Stimulated activated CD8-positive, alpha-beta memory T cell treated with anti-CD3 and anti-CD28 coated beads, Interleukin-7, amount 100 ng/mL, for 4 hours (primary cell): Measurements from ENCODE around the gene PSMA1.
"Not testable (repeated sequence)": the region's sequence is repeated elsewhere in the genome, so short reads cannot be mapped to it uniquely, and the experiment has no call there.

Source experiments
- DNase-seq, 2 donors: peaks; one replicate each; pipeline ENCODE4 v3.0.0-alpha.2; 2020; ENCODE audit warnings: low read depth in 2 of 2

PSMA1 gene

GRCh38 chr11:14519917-14520746, at the start of gene PSMA1:
PSMA1 (minus strand) TSS chr11:14520386; CDS start chr11:14520299, 87 bp downstream.
- peak; percentile 87 to 88 for DNase-seq

DNA sequence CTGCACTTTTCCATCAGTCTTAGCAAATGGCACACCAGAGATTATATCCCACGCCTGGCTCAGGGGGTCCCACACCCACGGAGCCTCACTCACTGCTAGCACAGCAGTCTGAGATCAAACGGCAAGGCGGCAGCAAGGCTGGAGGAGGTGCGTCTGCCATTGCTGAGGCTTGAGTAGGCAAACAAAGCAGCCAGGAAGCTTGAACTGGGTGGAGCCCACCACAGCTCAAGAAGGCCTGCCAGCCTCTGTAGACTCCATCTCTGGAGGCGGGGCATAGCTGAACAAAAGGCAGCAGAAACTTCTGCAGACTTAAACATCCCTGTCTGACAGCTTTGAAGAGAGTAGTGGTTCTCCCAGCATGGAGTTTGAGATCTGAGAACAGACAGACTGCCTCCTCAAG, 49.3 kb upstream of the PSMA1 start:
- not testable (repeated sequence) for DNase-seq

- DNase-seq = no peak
Observed at GRCh38 chr11:14567064-14567651, 47.0 kb upstream of the PSMA1 start.

DNA sequence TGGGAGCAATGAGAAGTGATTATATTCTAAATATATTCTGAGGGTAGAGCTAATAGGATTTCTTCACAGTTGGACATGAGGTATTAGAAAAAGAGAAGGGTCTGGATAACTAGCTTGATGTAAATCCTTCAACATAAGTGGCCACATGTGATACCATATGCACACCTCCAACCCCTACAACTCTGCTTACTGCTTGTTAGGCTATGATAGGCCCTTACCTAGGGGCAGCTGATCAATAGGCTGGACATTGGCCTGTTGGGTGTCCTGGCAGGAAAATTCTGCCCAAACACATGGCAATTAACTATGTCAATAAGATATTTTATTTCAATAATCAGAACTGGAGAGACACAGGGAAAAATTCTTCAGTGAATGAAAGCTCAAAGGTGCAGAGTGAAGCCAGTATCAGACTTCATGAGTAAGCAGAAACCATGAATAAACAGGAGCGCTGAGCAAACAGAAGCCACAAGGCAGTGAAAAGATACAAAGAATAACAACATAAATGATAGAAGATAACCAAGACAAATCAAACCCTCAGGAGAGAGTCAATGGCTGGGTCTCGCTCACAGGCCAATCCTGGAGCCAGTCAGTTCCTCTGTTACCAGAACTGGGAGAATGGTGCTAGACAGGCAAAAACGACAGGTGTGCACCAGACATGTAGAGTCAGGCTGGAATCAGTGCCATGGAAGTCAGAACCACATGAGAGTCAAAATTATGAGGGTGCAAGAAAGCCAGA, 46.3 kb upstream of the PSMA1 start:
- DNase-seq = no peak

DNA sequence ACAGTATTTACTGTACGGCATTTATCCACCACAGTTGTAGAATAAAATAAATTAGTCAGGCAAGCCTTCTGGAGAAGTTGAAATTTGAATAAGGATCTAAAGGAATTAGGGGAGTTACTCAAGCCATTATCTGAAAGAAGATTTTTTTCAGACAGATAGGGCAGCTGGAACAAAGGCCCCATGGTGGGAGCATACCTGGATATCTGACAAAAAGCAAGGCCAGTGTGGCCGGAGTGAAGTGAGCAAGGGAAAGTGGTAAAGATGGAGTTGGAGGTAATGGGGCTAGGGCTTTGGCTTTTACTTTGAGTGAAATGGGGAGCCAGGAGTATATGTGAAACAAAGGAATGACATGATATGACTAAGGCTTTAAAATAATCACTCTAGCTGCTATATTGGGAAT, 45.7 kb upstream of the PSMA1 start:
- DNase-seq = no peak

DNA sequence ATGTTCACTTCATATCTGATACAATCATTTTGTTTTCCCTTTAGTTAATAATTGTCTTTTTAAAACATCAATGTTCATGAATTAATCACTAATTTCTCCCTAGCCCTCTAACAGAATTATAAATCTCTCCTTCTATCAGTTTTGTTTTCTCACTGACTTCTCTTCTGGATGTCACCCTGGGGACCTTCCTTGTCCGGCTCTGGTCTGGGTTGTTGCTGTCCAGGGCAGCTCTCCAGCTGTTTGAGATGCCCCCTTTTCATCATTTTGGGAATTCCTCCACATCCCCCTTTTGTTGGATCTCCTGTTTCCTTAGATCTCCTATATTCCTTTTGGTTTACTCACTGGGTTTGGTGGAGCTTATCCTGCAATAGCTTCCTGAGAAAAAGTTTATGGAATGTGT, 35.6 kb upstream of the PSMA1 start:
- no peak for DNase-seq

- no peak for DNase-seq
Observed at GRCh38 chr11:14554959-14555358, 34.8 kb upstream of the PSMA1 start.

- DNase-seq = no peak
Observed at GRCh38 chr11:14552089-14552488, 31.9 kb upstream of the PSMA1 start.

DNA sequence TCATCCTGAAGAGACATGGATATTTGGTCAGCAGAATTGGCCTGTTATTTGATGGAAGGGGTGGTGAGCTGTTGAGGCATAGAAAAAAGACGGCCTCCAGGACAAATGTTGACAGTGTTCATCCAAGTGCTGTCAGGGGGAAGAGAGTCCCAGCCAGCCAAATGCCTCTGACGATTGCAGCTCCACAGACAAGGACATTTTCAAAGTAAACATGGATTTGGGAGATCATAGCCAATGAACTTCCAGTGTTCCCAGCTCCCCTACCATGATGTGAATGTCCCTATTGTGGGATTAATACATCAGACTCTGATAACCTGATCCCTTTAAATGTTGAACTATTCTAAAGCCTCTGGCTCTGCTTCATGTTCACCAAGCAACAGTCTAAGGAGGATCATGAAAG, 31.2 kb upstream of the PSMA1 start:
- no peak for DNase-seq

GRCh38 chr11:14549891-14550290, 29.7 kb upstream of the PSMA1 start:
- no peak for DNase-seq

DNA sequence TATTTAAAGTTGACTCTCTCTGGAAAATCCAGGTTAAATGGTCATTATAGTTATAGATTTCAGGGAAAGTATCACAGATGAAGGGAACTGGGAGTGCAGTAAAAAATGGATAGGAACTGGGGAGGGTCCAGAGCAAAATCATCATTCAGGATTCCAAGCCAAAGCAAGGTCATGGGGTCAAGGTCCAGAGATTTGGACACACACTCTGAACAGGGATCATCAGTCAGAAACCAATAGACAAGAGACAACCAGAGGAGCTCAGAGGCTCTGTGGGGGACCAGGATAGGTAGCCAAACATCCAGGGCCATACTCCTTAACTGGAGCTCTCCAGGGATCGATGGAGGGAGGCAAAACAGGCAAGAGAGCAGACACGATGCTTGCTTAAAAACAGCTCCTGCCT, 27.3 kb upstream of the PSMA1 start:
- DNase-seq = no peak

DNA sequence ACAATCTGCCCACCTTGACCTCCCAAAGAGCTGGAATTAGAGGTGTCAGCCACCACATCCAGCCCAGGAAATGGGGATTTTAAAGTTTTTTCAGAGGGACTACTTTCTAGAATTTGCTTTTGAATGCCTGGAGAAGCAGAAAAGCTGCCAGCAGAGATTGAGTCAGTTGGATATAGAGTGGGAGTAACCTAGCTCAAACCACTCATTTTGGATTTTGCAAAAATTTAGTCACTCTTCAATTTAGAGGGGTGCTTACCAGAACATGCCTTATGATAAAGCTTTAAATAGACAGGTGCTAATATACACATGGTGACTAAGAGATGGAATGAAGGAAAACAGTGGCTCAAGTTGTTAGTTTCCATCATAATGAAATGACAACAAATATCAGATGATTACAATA, 26.5 kb upstream of the PSMA1 start:
- no peak for DNase-seq

- no peak for DNase-seq
Observed at GRCh38 chr11:14544611-14545010, 24.4 kb upstream of the PSMA1 start.

DNA sequence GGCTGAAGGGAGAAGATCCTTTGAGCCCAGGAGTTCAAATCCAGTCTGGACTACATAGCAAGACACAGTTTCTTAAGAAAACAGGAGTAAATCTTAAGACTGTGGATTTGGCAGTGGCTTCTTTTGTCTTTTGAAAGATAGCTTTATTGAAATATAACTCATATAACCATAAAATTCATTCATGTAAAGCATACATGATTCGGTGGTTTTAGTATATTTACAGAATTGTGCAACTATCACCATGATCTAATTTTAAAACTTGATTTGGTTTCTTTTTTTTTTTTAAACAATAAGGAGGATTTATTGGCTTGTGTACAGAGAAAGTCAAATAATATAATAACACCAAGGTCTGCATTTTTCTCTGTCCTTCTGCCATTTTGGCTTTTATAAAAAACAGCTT, 23.1 kb upstream of the PSMA1 start:
- no peak for DNase-seq

DNA sequence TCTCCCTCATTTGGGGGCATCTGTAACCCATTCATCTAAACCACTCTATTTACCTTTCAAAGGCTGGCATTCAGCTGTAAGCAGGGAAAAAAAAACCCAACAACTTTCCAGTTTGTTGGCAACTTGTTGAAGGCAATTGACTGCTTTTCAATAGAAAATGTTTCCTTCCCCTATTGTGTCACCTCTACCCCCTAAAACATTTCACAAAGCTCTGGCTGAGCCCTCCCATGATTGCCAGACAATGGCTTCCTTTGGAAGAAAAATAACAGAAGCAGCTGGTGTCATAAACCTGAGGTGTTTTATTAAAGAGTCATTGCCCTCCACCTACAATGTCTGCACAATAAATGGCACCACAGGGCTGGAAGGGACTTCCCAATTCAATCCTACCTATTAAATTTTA, 22.1 kb upstream of the PSMA1 start:
- DNase-seq = no peak

DNA sequence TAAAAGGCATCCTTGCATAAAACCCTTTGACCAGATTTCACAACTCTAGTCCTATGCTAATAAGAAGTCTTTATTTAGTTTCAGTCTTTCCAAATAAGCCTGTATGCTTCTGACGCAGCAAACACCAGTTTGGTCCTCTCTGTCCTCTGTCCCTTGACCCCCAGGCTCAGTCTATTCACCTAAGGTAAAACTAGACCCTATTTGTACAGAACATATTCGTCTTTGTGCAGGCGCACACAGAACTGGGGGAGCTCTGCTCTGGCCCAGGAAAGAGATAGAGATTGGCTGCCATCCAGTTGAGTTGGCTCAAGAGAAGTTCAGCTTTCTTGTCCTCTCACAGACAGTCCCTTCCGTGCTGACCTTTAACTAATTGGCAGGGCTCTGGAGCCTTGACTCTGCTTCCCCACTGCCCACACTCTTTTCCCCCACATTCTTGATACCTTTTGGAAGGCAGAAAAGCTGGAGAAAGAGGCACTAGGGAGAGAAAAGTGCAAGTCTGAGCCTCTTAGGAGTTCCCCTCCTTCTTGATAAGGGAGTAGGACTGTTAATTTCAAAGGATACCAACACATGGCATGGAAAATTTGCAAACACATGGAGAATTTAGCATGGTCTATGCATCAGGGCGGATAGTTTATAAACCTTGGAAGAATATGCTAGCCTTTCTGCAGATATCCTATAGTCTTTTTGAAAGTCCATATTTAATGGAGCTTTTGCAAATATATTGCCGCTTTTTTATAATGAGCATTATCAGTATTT, 21.2 kb upstream of the PSMA1 start:
- DNase-seq = no peak

DNA sequence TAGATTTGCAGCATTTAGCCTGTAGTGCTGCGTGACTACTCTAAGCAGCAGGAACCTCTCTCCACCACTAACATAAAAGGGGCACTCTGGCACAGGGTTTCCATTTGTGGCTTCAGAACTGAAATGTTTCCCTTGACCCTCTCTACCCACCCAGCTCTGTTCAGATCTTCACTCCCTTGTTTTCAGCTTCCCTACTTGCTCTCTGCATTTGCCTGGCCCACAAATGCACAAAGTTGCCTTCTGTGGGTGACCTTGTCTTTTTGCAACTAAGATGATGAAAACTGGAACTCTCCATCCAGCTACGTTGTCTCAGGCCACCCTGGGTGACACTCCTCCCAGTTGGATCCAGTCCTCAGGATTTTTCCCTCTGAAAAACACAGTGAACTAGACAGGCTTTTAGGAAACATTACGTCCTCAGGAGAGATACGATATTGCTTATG, 19.8 kb upstream of the PSMA1 start:
- no peak for DNase-seq

DNA sequence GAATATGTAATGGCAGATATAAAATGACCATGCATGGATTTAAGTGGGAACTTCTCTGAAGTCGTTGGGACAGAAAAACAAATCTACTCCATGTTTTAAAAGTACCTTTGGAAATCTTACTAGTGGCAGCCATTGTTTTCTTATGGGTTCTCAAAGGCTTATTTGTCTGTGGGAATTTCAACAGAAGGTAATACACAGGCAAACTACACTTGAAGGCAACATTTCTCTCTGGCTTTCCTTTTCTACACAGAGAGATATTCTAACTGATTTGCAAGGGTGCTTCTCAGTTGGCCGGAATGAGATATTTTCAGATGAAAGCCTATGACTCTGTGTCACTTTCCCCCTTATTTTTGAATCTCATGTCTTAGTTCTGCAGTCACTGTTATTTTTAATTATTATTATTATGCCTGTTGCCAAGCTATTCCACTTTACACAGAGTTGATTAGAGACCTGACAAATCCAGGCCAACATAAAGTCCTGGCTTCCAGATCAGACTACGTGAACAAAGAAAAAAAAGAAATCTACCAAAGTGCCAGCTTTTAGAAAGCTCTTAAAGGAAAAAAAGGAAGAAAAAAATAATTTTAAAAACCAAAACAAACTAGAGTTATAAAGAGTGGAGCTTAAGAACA, 18.9 kb upstream of the PSMA1 start:
- DNase-seq = no peak

GRCh38 chr11:14538271-14538925, 18.2 kb upstream of the PSMA1 start:
- no peak for DNase-seq

GRCh38 chr11:14537134-14537599, 17.0 kb upstream of the PSMA1 start:
- DNase-seq = peak; percentile 2 to 7

DNA sequence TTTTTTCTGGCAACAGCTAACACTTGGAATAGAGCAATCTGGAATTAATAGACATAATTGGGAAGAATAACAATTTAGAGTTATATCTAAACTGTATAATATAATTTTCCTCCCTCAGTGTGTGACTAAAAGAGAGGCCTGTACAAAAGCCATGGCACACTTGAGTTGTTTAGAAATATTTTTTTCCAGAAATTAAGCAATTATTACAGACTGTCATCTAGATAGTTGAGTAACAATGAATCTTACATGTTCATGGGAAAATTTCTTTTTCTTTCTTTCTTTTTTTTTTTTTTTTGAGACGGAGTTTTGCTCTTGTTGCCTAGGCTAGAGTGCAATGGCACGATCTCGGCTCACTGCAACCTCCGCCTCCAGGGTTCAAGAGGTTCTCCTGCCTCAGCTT, 15.0 kb upstream of the PSMA1 start:
- DNase-seq = not testable (repeated sequence)
